Stomach (tissue), 9 donors: ENCODE data around the gene CAPG. TPM values are rescaled to one million over a fixed set of nuclear protein-coding genes. Genes with fewer than 3 reads are reported as not detected.

Experiments used
- DNase-seq, 2 donors: peaks; one replicate each; pipeline versions ENCODE4 v3.0.0 to v3.0.0-alpha.2; 2013 to 2019
- H3K27ac ChIP-seq, 5 donors: fragments of 200-600 bp in 4 of 5; sonication (generic) in 4 of 5; one replicate each; pipeline ENCODE4 v1.5.1; 2013 to 2019; ENCODE audit warnings: mild to moderate bottlenecking in 1 of 5, moderate library complexity in 1 of 5
- H3K27me3 ChIP-seq, 3 donors: fragments of 200-600 bp; sonication (generic); one replicate each; pipeline ENCODE4 v1.5.1; 2017 to 2019; ENCODE audit warnings: mixed run types in 1 of 3
- H3K36me3 ChIP-seq, 4 donors: fragments of 200-600 bp; sonication (generic); 1 replicate in 3 of 4; 2 replicates in 1 of 4; pipeline ENCODE4 v1.5.1; 2016 to 2019
- H3K4me1 ChIP-seq, 4 donors: fragments of 200-600 bp; sonication (generic); one replicate each; pipeline ENCODE4 v1.5.1; 2016 to 2019
- H3K4me3 ChIP-seq, 4 donors: fragments of 200-600 bp; sonication (generic) in 3 of 4; one replicate each; pipeline ENCODE4 v1.5.1; 2016 to 2019; ENCODE audit warnings: mild to moderate bottlenecking in 1 of 4
- H3K9me3 ChIP-seq, 4 donors: fragments of 200-600 bp; sonication (generic); one replicate each; pipeline ENCODE4 v1.5.1; 2016 to 2019
- EP300 ChIP-seq: sonication (generic); formaldehyde crosslinking; IDR thresholded peaks from one replicate; pipeline ENCODE4 v1.6.1; 2017; ENCODE audit warnings: antibody characterized with exemption
- POLR2A ChIP-seq, 4 donors: fragments of 450-650 bp; IDR thresholded peaks; one replicate each; pipeline ENCODE4 v1.6.1; 2016; ENCODE audit warnings: antibody characterized with exemption in 4 of 4, control low read depth in 2 of 4, mild to moderate bottlenecking in 1 of 4, moderate library complexity in 1 of 4
- POLR2AphosphoS5 ChIP-seq, 3 donors: sonication (generic); formaldehyde crosslinking; IDR thresholded peaks; one replicate each; pipeline ENCODE4 v1.6.1; 2016; ENCODE audit warnings: antibody characterized with exemption in 3 of 3
- WGBS, 5 donors: extraction: QIAGEN DNeasy Blood & Tissue Kit in 3 of 5; methylation state at CpG; one replicate each; pipeline versions ENCODE4 v1.1.5 to v1.1.7; 2013 to 2018; 5-methylcytosine and 5-hydroxymethylcytosine counted together
- intact Hi-C: fragments of 100-400 bp; cut with DNase I; formaldehyde crosslinking; loops from one replicate; pipeline ENCODE4 v1.15.1; 2023; ENCODE audit warnings: low total_unique reads
- polyA plus RNA-seq, 3 donors: library from polyadenylated mRNA; stranded (reverse); fragments of 200-250 nt; gene quantifications; one replicate each; pipeline ENCODE4 v1.2.3, GENCODE V29; 2013
- small RNA-seq, 4 donors: library from RNA; depleted of rRNA; stranded (forward); fragments of <200 nt; gene quantifications; one replicate each; pipeline ENCODE3, GENCODE V24; 2016
- total RNA-seq, 5 donors: library from RNA; depleted of rRNA; stranded (reverse); fragments of >200 nt; gene quantifications; one replicate each; pipeline versions ENCODE4 v1.1.0 to v1.2.3, GENCODE V29; 2014 to 2016
- TF ChIP-seq, protein P1 (sequence below), 7 experiments: fragments of 450-650 bp in 4 of 7; fragments of 200-600 bp in 3 of 7; sonication (generic) in 3 of 7; IDR thresholded peaks; one replicate each; pipeline ENCODE4 v1.5.1; 2016 to 2019; ENCODE audit warnings: antibody characterized with exemption in 7 of 7, control low read depth in 2 of 7, mild to moderate bottlenecking in 1 of 7
- donor health status: healthy with polysubstance abuse.
- donor health status: Bipolar disorder and iron deficiency.
- donor health status: healthy.

Gene CAPG
- total and polyA plus RNA-seq, 8 donors, result 35.0 to 350 (median 126) TPM

DNA sequence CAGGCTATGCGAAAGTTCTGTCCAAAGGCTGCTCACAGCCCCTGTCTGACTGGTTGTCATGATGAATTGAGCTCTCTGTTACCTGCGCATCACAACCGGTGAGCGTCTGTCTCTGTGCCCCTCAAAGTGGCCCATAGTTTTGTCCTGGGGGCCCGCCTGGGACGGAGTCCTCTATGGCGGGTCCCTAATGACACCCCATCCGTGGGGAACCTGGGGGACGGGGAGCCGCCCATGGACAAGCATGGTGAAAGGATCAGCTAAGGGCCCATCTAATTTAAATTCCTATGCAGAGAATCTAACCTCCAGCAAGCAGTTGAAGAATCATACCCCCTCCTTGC lies 55.1 kb downstream of the CAPG start:
- WGBS, 5 donors, result 2 to 12% (median 7%) methylated on average over 7 to 10 of the region's 10 CpGs
- H3K27ac ChIP-seq, result peak overlapping the region; percentile 47 to 92 (median 88)

DNA sequence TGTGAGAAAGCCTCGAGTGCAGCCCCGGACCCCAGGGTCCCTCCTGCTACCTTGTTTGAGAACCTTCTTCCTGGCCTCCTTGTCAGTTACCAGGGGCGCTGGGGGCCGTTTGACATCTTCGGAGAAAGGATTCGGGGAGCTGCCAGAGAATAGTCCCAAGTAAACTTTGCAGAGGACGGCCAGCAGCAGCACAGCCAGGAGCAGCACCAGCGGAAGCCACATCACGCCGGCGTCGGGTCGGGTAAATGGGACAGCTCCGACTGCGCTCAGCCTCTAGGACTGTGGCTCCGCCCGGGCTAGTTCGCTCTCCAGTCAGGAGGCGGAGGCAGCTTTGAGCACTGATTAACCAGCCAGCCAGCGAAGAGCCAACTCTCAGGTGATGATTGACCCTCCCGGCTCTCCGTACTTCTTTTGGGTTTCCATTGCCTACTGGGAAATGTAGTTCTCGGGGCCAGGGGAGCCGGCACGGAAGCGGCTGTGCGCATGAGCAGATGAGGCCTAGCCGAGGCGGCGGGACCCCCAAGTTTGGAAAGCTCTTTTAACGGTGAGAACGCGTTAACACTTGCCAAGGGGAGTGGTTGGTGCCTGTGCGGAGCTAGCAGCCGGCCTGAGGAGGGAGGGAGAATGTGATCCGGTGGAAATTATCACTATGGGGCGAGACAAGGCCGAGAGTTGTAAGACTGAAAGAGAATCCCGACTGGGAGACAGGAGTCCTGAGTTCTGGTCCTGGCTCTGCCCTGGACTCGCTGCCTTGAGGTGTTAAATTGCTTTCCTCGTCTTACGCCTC lies 55.7 kb downstream of the CAPG start, which contains the start of the genes ELMOD3 and RETSAT:
Gene ELMOD3 (plus strand): TSS at position 484 of the 787 bp plus-strand sequence. CDS start 2,430 bp downstream, outside the sequence.
Gene RETSAT (minus strand): TSS at position 243 of the 787 bp plus-strand sequence. CDS start 21 bp downstream, at position 222.
- H3K4me3 ChIP-seq, result peak within 1 kb of the TSS; percentile 73 to 87 (median 77)
- H3K9me3 ChIP-seq, result no peaks in the 10 kb centered on the region
- peaks cover 19 to 62% (median 57%) of the 10 kb centered on the region in 4 donors for H3K36me3 ChIP-seq
- TF ChIP-seq, protein P1, sequence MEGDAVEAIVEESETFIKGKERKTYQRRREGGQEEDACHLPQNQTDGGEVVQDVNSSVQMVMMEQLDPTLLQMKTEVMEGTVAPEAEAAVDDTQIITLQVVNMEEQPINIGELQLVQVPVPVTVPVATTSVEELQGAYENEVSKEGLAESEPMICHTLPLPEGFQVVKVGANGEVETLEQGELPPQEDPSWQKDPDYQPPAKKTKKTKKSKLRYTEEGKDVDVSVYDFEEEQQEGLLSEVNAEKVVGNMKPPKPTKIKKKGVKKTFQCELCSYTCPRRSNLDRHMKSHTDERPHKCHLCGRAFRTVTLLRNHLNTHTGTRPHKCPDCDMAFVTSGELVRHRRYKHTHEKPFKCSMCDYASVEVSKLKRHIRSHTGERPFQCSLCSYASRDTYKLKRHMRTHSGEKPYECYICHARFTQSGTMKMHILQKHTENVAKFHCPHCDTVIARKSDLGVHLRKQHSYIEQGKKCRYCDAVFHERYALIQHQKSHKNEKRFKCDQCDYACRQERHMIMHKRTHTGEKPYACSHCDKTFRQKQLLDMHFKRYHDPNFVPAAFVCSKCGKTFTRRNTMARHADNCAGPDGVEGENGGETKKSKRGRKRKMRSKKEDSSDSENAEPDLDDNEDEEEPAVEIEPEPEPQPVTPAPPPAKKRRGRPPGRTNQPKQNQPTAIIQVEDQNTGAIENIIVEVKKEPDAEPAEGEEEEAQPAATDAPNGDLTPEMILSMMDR (IDR thresholded peaks at IDR 0.05), result no peak
- TF ChIP-seq POLR2AphosphoS5 (IDR thresholded peaks at IDR 0.05) (peak; percentile 86 to 97 (median 96)), POLR2A (IDR thresholded peaks at IDR 0.05) (peak in 2 of 4 donors; percentile 68 to 85)
- H3K4me1 ChIP-seq, result peaks cover 0 to 70% (median 57%) of the 10 kb centered on the region in 4 donors
- intact Hi-C loops, result no loop called here
- H3K27me3 ChIP-seq, result no peaks in the 10 kb centered on the region
- H3K27ac ChIP-seq, result peak within 1 kb of the TSS; percentile 87 to 92 (median 88)
- 0 to 1% (median 1%) methylated on average over 24 to 42 of the region's 42 CpGs for WGBS, 5 donors
- peak; percentile 98 to 100 for DNase-seq

More for the DNA sequence above, 55.1 kb downstream of the CAPG start:
- DNase-seq, result no peak
- no peaks in the 10 kb centered on the region for H3K9me3 ChIP-seq
- TF ChIP-seq EP300 (no peak), POLR2A (IDR thresholded peaks at IDR 0.05) (no peak), POLR2AphosphoS5 (IDR thresholded peaks at IDR 0.05) (no peak)
- TF ChIP-seq, protein P1 (IDR thresholded peaks at IDR 0.05), result no peak
- intact Hi-C loops, result no loop called here
- H3K4me3 ChIP-seq, result peak overlapping the region; percentile 73 to 87 (median 77)
- H3K36me3 ChIP-seq, result peaks cover 13 to 62% (median 57%) of the 10 kb centered on the region in 4 donors
- no peaks in the 10 kb centered on the region for H3K27me3 ChIP-seq
- peaks cover 0 to 70% (median 57%) of the 10 kb centered on the region in 4 donors for H3K4me1 ChIP-seq

DNA sequence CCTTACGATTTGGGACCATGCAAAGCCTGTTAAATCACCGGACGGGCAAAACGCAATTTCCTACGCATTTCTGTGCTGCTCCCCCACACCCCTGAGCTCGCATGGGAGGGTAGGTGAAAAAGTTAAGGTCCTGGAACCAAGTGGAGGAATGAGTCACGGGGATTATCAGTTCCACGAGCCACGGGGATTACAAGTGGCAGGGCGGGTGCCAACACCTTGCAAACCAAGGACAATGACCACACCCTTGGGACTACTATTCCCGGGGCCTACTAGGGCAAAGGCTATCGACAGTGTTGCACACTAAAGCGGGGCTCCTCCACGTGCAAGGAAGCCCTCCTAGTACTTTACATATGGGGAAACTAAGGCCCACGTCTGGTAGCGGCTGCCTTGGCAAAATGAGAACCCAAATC lies 56.3 kb downstream of the CAPG start:
- Histone ChIP-seq H3K27me3 (no peaks in the 10 kb centered on the region), H3K36me3 (peaks cover 23 to 62% (median 57%) of the 10 kb centered on the region in 4 donors), H3K4me3 (peak overlapping the region; percentile 73 to 87 (median 77)), H3K9me3 (no peaks in the 10 kb centered on the region), H3K4me1 (peaks cover 0 to 68% (median 56%) of the 10 kb centered on the region in 4 donors), H3K27ac (peak overlapping the region; percentile 87 to 92 (median 88))
- intact Hi-C loops, result no loop called here
- 2 to 21% (median 7%) methylated on average over 10 to 16 of the region's 16 CpGs for WGBS, 5 donors
- DNase-seq, result peak; percentile 78 to 83
- TF ChIP-seq, protein P1 (IDR thresholded peaks at IDR 0.05), result no peak
- no peak for TF ChIP-seq POLR2A (IDR thresholded peaks at IDR 0.05)
- peak in 2 of 3 donors; percentile 34 to 37 for TF ChIP-seq POLR2AphosphoS5 (IDR thresholded peaks at IDR 0.05)
- TF ChIP-seq EP300, result no peak

DNA sequence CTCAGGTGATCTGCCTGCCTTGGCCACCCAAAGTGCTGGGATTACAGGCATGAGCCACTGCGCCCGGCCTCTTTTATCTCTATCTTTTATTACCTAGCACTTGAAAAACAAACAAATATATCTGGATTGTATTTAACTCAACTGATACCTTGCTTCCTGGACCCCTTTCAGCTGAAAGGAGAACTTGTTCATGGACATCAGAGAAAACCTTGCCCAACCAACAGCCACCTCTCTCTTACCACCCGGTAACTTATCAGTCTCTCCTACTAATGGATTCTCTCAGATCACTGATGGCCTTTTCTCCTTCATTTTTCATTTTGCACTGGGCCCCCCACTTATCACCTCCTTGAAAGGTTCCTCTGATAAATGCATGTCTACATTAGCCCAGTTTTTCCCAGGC lies 62.6 kb downstream of the CAPG start:
- H3K36me3 ChIP-seq, result peaks cover 60 to 95% (median 91%) of the 10 kb centered on the region in 4 donors
- no peaks in the 10 kb centered on the region for H3K27me3 ChIP-seq
- no peak overlapping the region for H3K27ac ChIP-seq
- no peak for TF ChIP-seq POLR2A (IDR thresholded peaks at IDR 0.05)
- TF ChIP-seq EP300, result no peak
- no peak for TF ChIP-seq POLR2AphosphoS5 (IDR thresholded peaks at IDR 0.05)
- TF ChIP-seq, protein P1 (IDR thresholded peaks at IDR 0.05), result no peak
- H3K4me1 ChIP-seq, result peaks cover 0 to 21% (median 10%) of the 10 kb centered on the region in 4 donors
- peak in 1 of 2 donors; percentile 34 for DNase-seq
- no peaks in the 10 kb centered on the region for H3K9me3 ChIP-seq
- intact Hi-C loops, result no loop called here
- 29 to 46% (median 38%) methylated on average over 3 of the region's 3 CpGs for WGBS, 5 donors
- no peak overlapping the region for H3K4me3 ChIP-seq

Small RNA genes within 50 kb of the gene (small RNA-seq; reads per million reads assigned to genes)
- gene AC062037.1 (0 reads per million in 4 donors), gene AC062037.2 (0 reads per million in 4 donors), gene RF00019 (0 reads per million in 4 donors), gene RN7SL113P (0 reads per million in 4 donors), gene RN7SL251P (0 reads per million in 4 donors)

Other genes with a start within 250 kb of the CAPG start
- gene TGOLN2, start 82.4 kb downstream of the CAPG start, total RNA-seq, result 100 to 1,000 TPM; 104 to 232 (median 181) TPM
- 10 to 100 TPM; 10.8 to 21.7 (median 13.0) TPM for gene TGOLN2, start 82.4 kb downstream of the CAPG start, polyA plus RNA-seq
- gene RETSAT, start 55.8 kb downstream of the CAPG start, total RNA-seq, result 10 to 100 TPM; 22.2 to 90.1 (median 83.9) TPM
- 10 to 100 TPM; 11.5 to 23.9 (median 19.4) TPM for gene RETSAT, start 55.8 kb downstream of the CAPG start, polyA plus RNA-seq
- 10 to 100 TPM; 16.9 to 43.8 (median 21.7) TPM for gene ELMOD3, start 55.6 kb downstream of the CAPG start, total RNA-seq
- gene ELMOD3, start 55.6 kb downstream of the CAPG start, polyA plus RNA-seq, result 10 to 100 TPM; 13.4 to 19.7 (median 17.0) TPM
- 10 to 100 TPM in 2 of 5 donors, 1 to 10 TPM in 1, not detected in 2; 2.2 to 14.5 (median 13.4) TPM for gene SH2D6, start 8.3 kb upstream of the CAPG start, total RNA-seq
- 1 to 10 TPM; 1.1 to 2.3 (median 1.2) TPM for gene SH2D6, start 8.3 kb upstream of the CAPG start, polyA plus RNA-seq
- gene MAT2A, start 128.8 kb upstream of the CAPG start, total RNA-seq, result 100 to 1,000 TPM in 3 of 5 donors, 10 to 100 TPM in 2; 88.7 to 278 (median 190) TPM
- gene MAT2A, start 128.8 kb upstream of the CAPG start, polyA plus RNA-seq, result 100 to 1,000 TPM in 1 of 3 donors, 10 to 100 TPM in 2; 73.3 to 107 (median 91.2) TPM
- 10 to 100 TPM; 12.2 to 87.5 (median 19.6) TPM for gene GGCX, start 151.1 kb upstream of the CAPG start, total RNA-seq
- gene GGCX, start 151.1 kb upstream of the CAPG start, polyA plus RNA-seq, result 10 to 100 TPM in 2 of 3 donors, 1 to 10 TPM in 1; 5.2 to 15.1 (median 14.9) TPM
- 100 to 1,000 TPM in 2 of 5 donors, 10 to 100 TPM in 1, 1 to 10 TPM in 1, not detected in 1; 2.2 to 191 (median 79.6) TPM for gene VAMP8, start 167.2 kb upstream of the CAPG start, total RNA-seq
- gene VAMP8, start 167.2 kb upstream of the CAPG start, polyA plus RNA-seq, result 100 to 1,000 TPM; 358 to 568 (median 435) TPM
- gene VAMP5, start 174.1 kb upstream of the CAPG start, total RNA-seq, result 10 to 100 TPM in 4 of 5 donors, 1 to 10 TPM in 1; 7.7 to 82.6 (median 29.5) TPM
- gene VAMP5, start 174.1 kb upstream of the CAPG start, polyA plus RNA-seq, result 10 to 100 TPM; 87.7 to 95.1 (median 90.4) TPM
- 100 to 1,000 TPM in 1 of 5 donors, 10 to 100 TPM in 3, not detected in 1; 11.3 to 143 (median 79.1) TPM for gene RNF181, start 185.4 kb upstream of the CAPG start, total RNA-seq
- gene RNF181, start 185.4 kb upstream of the CAPG start, polyA plus RNA-seq, result 100 to 1,000 TPM; 217 to 272 (median 223) TPM
- gene TMEM150A, start 192.3 kb upstream of the CAPG start, total RNA-seq, result 10 to 100 TPM in 3 of 5 donors, 1 to 10 TPM in 1, not detected in 1; 5.0 to 62.4 (median 24.9) TPM
- 10 to 100 TPM; 15.9 to 27.8 (median 21.3) TPM for gene TMEM150A, start 192.3 kb upstream of the CAPG start, polyA plus RNA-seq
- gene C2orf68, start 201.7 kb upstream of the CAPG start, total RNA-seq, result 10 to 100 TPM; 12.7 to 40.8 (median 19.7) TPM
- gene C2orf68, start 201.7 kb upstream of the CAPG start, polyA plus RNA-seq, result 10 to 100 TPM; 19.9 to 22.5 (median 20.5) TPM
- gene USP39, start 205.8 kb upstream of the CAPG start, total RNA-seq, result 100 to 1,000 TPM in 2 of 5 donors, 10 to 100 TPM in 3; 17.5 to 454 (median 51.0) TPM
- gene USP39, start 205.8 kb upstream of the CAPG start, polyA plus RNA-seq, result 10 to 100 TPM; 30.9 to 38.6 (median 37.5) TPM